Activated CD4-positive, CD25-positive, alpha-beta regulatory T cell treated with anti-CD3 and anti-CD28 coated beads, Interleukin-2, amount 50 U/mL, for 16 hours (primary cell): ENCODE results near the gene LMO2.
"Not testable (repeated sequence)": the region's sequence is repeated elsewhere in the genome, so short reads cannot be mapped to it uniquely, and the experiment has no call there.

Experiments
- DNase-seq: peaks from one replicate; pipeline ENCODE4 v3.0.0-alpha.2; 2020; ENCODE audit warnings: low read depth, low spot score

LMO2 gene

GRCh38 chr11:33825854-33826560 is 65.9 kb downstream of the LMO2 start:
- DNase-seq = no peak

GRCh38 chr11:33822981-33823380 is 68.9 kb downstream of the LMO2 start:
- not testable (repeated sequence) for DNase-seq

DNA sequence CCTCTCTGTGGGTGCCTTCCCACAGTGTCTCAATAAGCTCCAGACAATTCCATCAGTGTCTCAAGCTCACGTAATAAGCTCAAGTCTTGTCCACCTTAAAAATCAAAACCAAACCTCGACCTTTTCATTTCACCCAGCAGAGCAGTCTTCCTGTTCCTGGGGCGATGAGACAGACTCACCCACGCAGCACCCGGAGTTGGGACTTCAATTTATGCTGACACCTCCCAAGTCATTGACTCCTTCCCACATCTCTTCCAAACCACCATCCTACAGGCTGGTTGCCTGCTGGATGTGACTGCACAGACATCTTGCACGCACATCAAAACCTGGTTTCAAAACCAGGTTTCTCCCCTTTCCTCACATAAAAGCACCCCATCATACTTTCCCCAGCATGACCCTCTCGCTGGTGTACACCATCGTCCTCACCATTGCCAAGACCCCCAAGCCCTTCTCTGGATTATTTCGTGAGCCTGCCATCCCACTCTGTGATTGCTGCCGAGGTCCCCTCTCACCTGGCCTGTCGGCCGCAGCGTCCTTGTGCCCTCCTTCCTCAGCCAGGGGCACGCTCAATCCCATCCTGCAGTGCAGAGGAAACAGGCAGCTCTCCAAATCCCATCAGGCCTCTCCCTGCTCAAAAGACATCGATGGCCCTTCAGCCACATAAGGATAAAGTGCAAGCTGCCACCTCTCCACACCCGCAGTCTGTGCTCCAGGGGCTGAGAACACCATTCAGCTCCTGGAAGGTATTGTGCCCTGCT is 72.4 kb downstream of the LMO2 start:
- no peak for DNase-seq
